Stimulated activated naive CD4-positive, alpha-beta T cell treated with Interleukin-2 at 50 U/mL for 16 hours (primary cell): ENCODE measurements around the gene POLRMT.
A peak's percentile ranks its signal among the peaks of the same experiment; 100 is the strongest.
"Not testable (repeated sequence)": the region's sequence is repeated elsewhere in the genome, so short reads cannot be mapped to it uniquely, and the experiment has no call there.

Experiments
- DNase-seq: peaks from one replicate; lab custom pipeline; 2025; lab: John Stamatoyannopoulos, UW

Gene POLRMT

GRCh38 chr19:647566-648284 lies 14.4 kb upstream of the POLRMT start:
- no peak for DNase-seq

GRCh38 chr19:646779-647565 lies 13.6 kb upstream of the POLRMT start:
- DNase-seq: no peak

- no peak for DNase-seq
These were observed 12.8 kb upstream of the POLRMT start for GRCh38 chr19:645912-646778.

GRCh38 chr19:644789-645188 lies 11.5 kb upstream of the POLRMT start:
- DNase-seq: no peak

- no peak for DNase-seq
These were observed 11.0 kb upstream of the POLRMT start for GRCh38 chr19:644363-644762.

GRCh38 chr19:643736-644135 lies 10.4 kb upstream of the POLRMT start:
- DNase-seq: no peak

GRCh38 chr19:642767-643727 lies 9.7 kb upstream of the POLRMT start:
- DNase-seq: no peak

GRCh38 chr19:641702-642101 lies 8.4 kb upstream of the POLRMT start:
- DNase-seq: no peak

- DNase-seq: no peak
These were observed 7.4 kb upstream of the POLRMT start for GRCh38 chr19:640606-641189.

- no peak for DNase-seq
These were observed 6.8 kb upstream of the POLRMT start for GRCh38 chr19:640161-640558.

GRCh38 chr19:639253-640160 lies 6.2 kb upstream of the POLRMT start, which contains the start of gene FGF22:
TSS of gene FGF22 (plus strand) at chr19:639879. CDS start at chr19:639926, 47 bp downstream.
- peak; percentile 96 for DNase-seq

GRCh38 chr19:638906-639252 lies 5.5 kb upstream of the POLRMT start:
- DNase-seq: no peak

GRCh38 chr19:634975-635652 lies 1.8 kb upstream of the POLRMT start:
- no peak for DNase-seq

- DNase-seq: no peak
These were observed 676 bp upstream of the POLRMT start for GRCh38 chr19:633786-634639.

- peak; percentile 44 for DNase-seq
These were observed 714 bp downstream of the POLRMT start for GRCh38 chr19:632579-633067.

- DNase-seq: no peak
These were observed 3.2 kb downstream of the POLRMT start for GRCh38 chr19:629961-630714.

GRCh38 chr19:629515-629914 lies 3.8 kb downstream of the POLRMT start:
- DNase-seq: not testable (repeated sequence)
